CD4-positive, alpha-beta T cell treated with Interleukin-17A for 4 hours (primary cell): ENCODE data around the gene PARN.
"Not testable (repeated sequence)": the region's sequence is repeated elsewhere in the genome, so short reads cannot be mapped to it uniquely, and the experiment has no call there.

Source experiments
- DNase-seq: peaks from one replicate; pipeline ENCODE4 v3.0.0-alpha.2; 2020; ENCODE audit warnings: mixed read lengths

Gene PARN

GRCh38 chr16:14398014-14398717 lies 231.9 kb downstream of the PARN start:
- no peak for DNase-seq

- DNase-seq = not testable (repeated sequence)
Measured at GRCh38 chr16:14395710-14396304, 234.3 kb downstream of the PARN start.

- DNase-seq = no peak
Measured at GRCh38 chr16:14394834-14395233, 235.2 kb downstream of the PARN start.

GRCh38 chr16:14392960-14393359 lies 237.1 kb downstream of the PARN start:
- no peak for DNase-seq

GRCh38 chr16:14389359-14389758 lies 240.7 kb downstream of the PARN start:
- no peak for DNase-seq

- DNase-seq = no peak
Measured at GRCh38 chr16:14388243-14388642, 241.8 kb downstream of the PARN start.

GRCh38 chr16:14386115-14386514 lies 243.9 kb downstream of the PARN start:
- DNase-seq = no peak
